NOMO-1 treated with DMSO at 0.1 percent for 48 hours (cell line): ENCODE measurements around the gene FOXQ1.
"Not testable (repeated sequence)": the region's sequence is repeated elsewhere in the genome, so short reads cannot be mapped to it uniquely, and the experiment has no call there.

Experiments used
- DNase-seq: peaks from one replicate; lab custom pipeline; 2025; ENCODE audit not compliant: unreplicated experiment; lab: John Stamatoyannopoulos, UW

Gene FOXQ1

GRCh38 chr6:1290805-1291204, 21.1 kb upstream of the FOXQ1 start:
- DNase-seq: no peak

GRCh38 chr6:1291381-1291780, 20.5 kb upstream of the FOXQ1 start:
- no peak for DNase-seq

- no peak for DNase-seq
Observed at GRCh38 chr6:1295420-1295819, 16.5 kb upstream of the FOXQ1 start.

- no peak for DNase-seq
Observed at GRCh38 chr6:1296079-1296478, 15.8 kb upstream of the FOXQ1 start.

GRCh38 chr6:1296542-1296941, 15.4 kb upstream of the FOXQ1 start:
- no peak for DNase-seq

- DNase-seq: no peak
Observed at GRCh38 chr6:1297746-1298145, 14.2 kb upstream of the FOXQ1 start.

- no peak for DNase-seq
Observed at GRCh38 chr6:1298768-1299167, 13.1 kb upstream of the FOXQ1 start.

- no peak for DNase-seq
Observed at GRCh38 chr6:1306133-1306532, 5.8 kb upstream of the FOXQ1 start.

GRCh38 chr6:1309366-1309765, 2.5 kb upstream of the FOXQ1 start:
- DNase-seq: no peak

- DNase-seq: no peak
Observed at GRCh38 chr6:1310628-1311399, 1.1 kb upstream of the FOXQ1 start.

GRCh38 chr6:1312203-1312472, 240 bp downstream of the FOXQ1 start:
- DNase-seq: no peak

GRCh38 chr6:1312473-1313367, 822 bp downstream of the FOXQ1 start:
- no peak for DNase-seq

GRCh38 chr6:1313384-1313766, 1.5 kb downstream of the FOXQ1 start:
- DNase-seq: no peak

- no peak for DNase-seq
Observed at GRCh38 chr6:1313767-1314503, 2.0 kb downstream of the FOXQ1 start.

GRCh38 chr6:1314617-1315016, 2.7 kb downstream of the FOXQ1 start:
- DNase-seq: no peak

GRCh38 chr6:1315201-1315559, 3.3 kb downstream of the FOXQ1 start:
- no peak for DNase-seq

GRCh38 chr6:1315560-1316386, 3.9 kb downstream of the FOXQ1 start:
- DNase-seq: no peak

- peak; percentile 5 for DNase-seq
Observed at GRCh38 chr6:1316489-1316971, 4.6 kb downstream of the FOXQ1 start.

GRCh38 chr6:1317302-1317815, 5.5 kb downstream of the FOXQ1 start:
- DNase-seq: no peak

GRCh38 chr6:1318036-1318435, 6.1 kb downstream of the FOXQ1 start:
- DNase-seq: no peak

- DNase-seq: not testable (repeated sequence)
Observed at GRCh38 chr6:1318584-1318983, 6.7 kb downstream of the FOXQ1 start.
